HCT116 (cell line): ENCODE data around the gene SLC25A33. TPM values are rescaled to one million over a fixed set of nuclear protein-coding genes. Genes with fewer than 3 reads are reported as not detected.

Experiments
- ATAC-seq: fragments of 200-7000 bp; cut with Tn5 transposase; 2 replicates; pipeline ENCODE4 v1.9.1; 2020; ENCODE audit warnings: mild to moderate bottlenecking, moderate library complexity
- BruUV-seq: library from RNA; stranded (reverse); fragments of 400-500 nt; replicated peaks from 2 replicates; lab custom pipeline; 2021; lab: Mats Ljungman, UMichigan
- CTCF ChIA-PET: fragments of 300-600 bp; sonication (Branson Sonifier 250); formaldehyde crosslinking; loops from one replicate; lab custom pipeline; 2021; ENCODE audit warnings: antibody characterized with exemption; lab: Charles Lee
- POLR2A ChIA-PET: fragments of 300-600, 350-600 bp; sonication (Branson Sonifier 250); formaldehyde crosslinking; loops from one replicate; lab custom pipeline; 2021; ENCODE audit warnings: antibody characterized with exemption; lab: Charles Lee
- RAD21 ChIA-PET, 2 experiments: fragments of 300-600 bp; sonication (Branson Sonifier 250); formaldehyde crosslinking; loops; one replicate each; lab custom pipeline; 2023; ENCODE audit warnings: low total read pairs in 2 of 2; ENCODE audit not compliant: uncharacterized antibody in 2 of 2, unreplicated experiment in 2 of 2, low non-redundant PET in 1 of 2; lab: Charles Lee
- DNase-seq: peaks from one replicate; pipeline ENCODE4 v3.0.0-alpha.2; 2010; ENCODE audit warnings: low read depth, low spot score
- H2AFZ ChIP-seq: fragments of 200-600 bp; shearing (Covaris generic), sonication (generic); 2 replicates; pipeline ENCODE4 v1.6.1; 2017; ENCODE audit warnings: low read depth, mixed run types, mixed read lengths, antibody characterized with exemption, low read length; ENCODE audit not compliant: poor library complexity, severe bottlenecking
- H3K27ac ChIP-seq: 2 replicates; pipeline ENCODE4 v1.5.1; 2012; ENCODE audit warnings: low read depth, low read length
- H3K27me3 ChIP-seq: fragments of 200-600 bp; sonication (generic); 2 replicates; pipeline ENCODE4 v1.6.1; 2016; ENCODE audit warnings: mixed run types, low read length, mixed read lengths; ENCODE audit not compliant: insufficient read depth
- H3K36me3 ChIP-seq, 2 experiments: fragments of 200-500 bp in 1 of 2; fragments of 200-600 bp in 1 of 2; sonication (Bioruptor generic) in 1 of 2; sonication (generic) in 1 of 2; 2 replicates each; pipeline versions ENCODE4 v1.5.1 to v1.6.1; 2014 to 2016; ENCODE audit warnings: low read length in 2 of 2, inconsistent platforms in 1 of 2, mixed read lengths in 1 of 2, mixed run types in 1 of 2; ENCODE audit not compliant: insufficient read depth in 2 of 2, control insufficient read depth in 1 of 2
- H3K4me1 ChIP-seq, 2 experiments: fragments of 200-600 bp in 1 of 2; sonication (generic) in 1 of 2; 2 replicates each; pipeline versions ENCODE4 v1.5.1 to v1.6.1; 2012 to 2017; ENCODE audit warnings: low read length in 2 of 2, inconsistent platforms in 1 of 2, mild to moderate bottlenecking in 1 of 2, mixed read lengths in 1 of 2, mixed run types in 1 of 2, moderate library complexity in 1 of 2; ENCODE audit not compliant: insufficient read depth in 2 of 2, control insufficient read depth in 1 of 2
- H3K4me2 ChIP-seq: fragments of 200-600 bp; sonication (generic); 2 replicates; pipeline ENCODE4 v1.6.1; 2017; ENCODE audit warnings: mixed run types, low read length, mixed read lengths
- H3K4me3 ChIP-seq, 2 experiments: fragments of 200-600 bp in 1 of 2; sonication (generic) in 1 of 2; replicated peaks in 1 of 2; 2 replicates each; pipeline ENCODE4 v1.5.1; 2011 to 2016; ENCODE audit warnings: low read length in 2 of 2, control low read depth in 1 of 2, low read depth in 1 of 2, mild to moderate bottlenecking in 1 of 2, mixed read lengths in 1 of 2, mixed run types in 1 of 2
- H3K79me2 ChIP-seq: fragments of 200-600 bp; sonication (generic); 2 replicates; pipeline ENCODE4 v1.6.1; 2017; ENCODE audit warnings: mild to moderate bottlenecking, mixed run types, low read length, moderate library complexity, mixed read lengths; ENCODE audit not compliant: insufficient read depth
- H3K9ac ChIP-seq: fragments of 200-600 bp; sonication (generic); 2 replicates; pipeline ENCODE4 v1.6.1; 2016; ENCODE audit warnings: low read length, mixed read lengths
- H3K9me2 ChIP-seq: fragments of 200-600 bp; sonication (generic), shearing (Covaris generic); 2 replicates; pipeline ENCODE4 v1.6.1; 2017; ENCODE audit warnings: mixed run types, mild to moderate bottlenecking, moderate library complexity; ENCODE audit not compliant: insufficient read depth
- H3K9me3 ChIP-seq, 2 experiments: fragments of 200-500 bp in 1 of 2; fragments of 200-600 bp in 1 of 2; sonication (Bioruptor generic) in 1 of 2; sonication (generic) in 1 of 2; 2 replicates each; pipeline ENCODE4 v1.6.1; 2014 to 2017; ENCODE audit warnings: low read length in 2 of 2, mixed read lengths in 2 of 2, inconsistent platforms in 1 of 2, low read depth in 1 of 2, mild to moderate bottlenecking in 1 of 2, mixed run types in 1 of 2, moderate library complexity in 1 of 2; ENCODE audit not compliant: control insufficient read depth in 1 of 2, insufficient read depth in 1 of 2
- H4K20me1 ChIP-seq: fragments of 200-600 bp; sonication (generic), shearing (Covaris generic); 2 replicates; pipeline ENCODE4 v1.6.1; 2017; ENCODE audit warnings: mixed run types, mild to moderate bottlenecking, moderate library complexity; ENCODE audit not compliant: insufficient read depth
- ATF3 ChIP-seq: IDR thresholded peaks from 2 replicates; pipeline ENCODE4 v1.6.1; 2012
- CEBPB ChIP-seq: IDR thresholded peaks from 2 replicates; pipeline ENCODE4 v1.6.1; 2012; ENCODE audit warnings: low read depth
- ELF1 ChIP-seq: IDR thresholded peaks from 2 replicates; pipeline ENCODE4 v1.6.1; 2012; ENCODE audit warnings: low read depth, borderline replicate concordance
- EZH2phosphoT487 ChIP-seq: fragments of 200-600 bp; IDR thresholded peaks from 2 replicates; pipeline ENCODE4 v1.6.1; 2018; ENCODE audit warnings: antibody characterized with exemption, borderline replicate concordance
- FOSL1 ChIP-seq: IDR thresholded peaks from 2 replicates; pipeline ENCODE4 v1.6.1; 2012; ENCODE audit warnings: low read depth
- MAX ChIP-seq: IDR thresholded peaks from 2 replicates; pipeline ENCODE4 v1.6.1; 2012
- POLR2A ChIP-seq: IDR thresholded peaks from 2 replicates; pipeline ENCODE4 v1.7.0; 2011; ENCODE audit warnings: borderline replicate concordance; ENCODE audit not compliant: insufficient read depth, insufficient read length; ENCODE audit errors: extremely low read depth
- POLR2AphosphoS5 ChIP-seq: IDR thresholded peaks from 2 replicates; pipeline ENCODE4 v1.6.1; 2011; ENCODE audit warnings: mild to moderate bottlenecking, low read depth, low read length, moderate library complexity
- RAD21 ChIP-seq: IDR thresholded peaks from 2 replicates; pipeline ENCODE4 v1.6.1; 2012; ENCODE audit warnings: low read depth, mild to moderate bottlenecking
- REST ChIP-seq: IDR thresholded peaks from 2 replicates; pipeline ENCODE4 v1.6.1; 2012; ENCODE audit warnings: low read depth
- SRF ChIP-seq: IDR thresholded peaks from 2 replicates; pipeline ENCODE4 v1.6.1; 2012; ENCODE audit warnings: low read depth
- TCF7L2 ChIP-seq: IDR thresholded peaks from 2 replicates; pipeline ENCODE4 v1.7.0; 2011; ENCODE audit warnings: borderline replicate concordance, inconsistent platforms; ENCODE audit not compliant: insufficient read depth, insufficient read length; ENCODE audit errors: extremely low read depth
- ZNF274 ChIP-seq: fragments of 200-500 bp; sonication (Bioruptor generic); IDR thresholded peaks from 2 replicates; pipeline ENCODE4 v1.6.1; 2014; ENCODE audit warnings: mild to moderate bottlenecking, low read depth, low read length, inconsistent platforms
- intact Hi-C: fragments of 100-400 bp; cut with micrococcal nuclease; formaldehyde crosslinking; loops from 2 replicates; pipeline ENCODE4 v1.10.0; 2022
- total RNA-seq: library from RNA; stranded (reverse); gene quantifications from one replicate; pipeline ENCODE4 v1.2.1, GENCODE V29; 2021; ENCODE audit not compliant: unreplicated experiment
- TF ChIP-seq, protein P1 (sequence below), 3 experiments: fragments of 200-600 bp in 1 of 3; sonication (generic) in 1 of 3; IDR thresholded peaks in 2 of 3; conservative IDR thresholded peaks in 1 of 3; 2 replicates each; pipeline ENCODE4 v1.5.1; 2012 to 2017; ENCODE audit warnings: low read depth in 2 of 3, low read length in 2 of 3, antibody characterized with exemption in 1 of 3, borderline replicate concordance in 1 of 3, control low read depth in 1 of 3, mild to moderate bottlenecking in 1 of 3, mixed read lengths in 1 of 3, mixed run types in 1 of 3, moderate library complexity in 1 of 3; ENCODE audit not compliant: insufficient read depth in 1 of 3

SLC25A33 gene
- total RNA-seq, 1 experiment from 2014 or later = 9.8 TPM

GRCh38 chr1:9558271-9558945 is 19.1 kb downstream of the SLC25A33 start (continued):
- TF ChIP-seq REST = no peak

DNA sequence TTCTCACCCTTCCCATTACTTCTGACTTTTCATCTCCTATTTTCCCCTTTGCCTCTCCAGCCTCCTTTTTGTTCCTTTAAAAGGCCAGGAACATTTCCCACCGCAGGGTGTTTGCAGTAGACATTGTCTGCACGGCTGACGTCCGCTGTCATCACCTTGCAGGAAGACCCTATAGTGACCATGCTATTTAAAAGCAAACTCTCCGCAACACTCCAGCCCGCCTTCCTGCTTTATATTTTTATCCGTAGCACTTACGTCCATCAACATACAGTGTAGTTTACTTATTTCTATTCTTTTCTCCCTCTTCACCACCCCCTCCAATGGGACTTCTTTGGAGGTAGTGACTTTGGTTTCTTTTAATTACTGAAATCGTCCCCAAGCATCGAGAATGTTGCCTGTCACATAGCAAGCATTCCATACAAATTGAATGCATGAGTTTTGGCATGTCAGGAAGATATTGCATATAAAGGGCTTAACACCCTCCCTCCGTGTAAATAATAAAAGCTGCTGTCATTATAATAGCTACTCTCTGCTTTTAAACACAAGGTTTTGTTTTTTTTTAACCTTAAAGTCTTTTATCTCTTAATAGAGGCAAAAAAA is 19.8 kb downstream of the SLC25A33 start:
- no peak overlapping the region for H3K4me3 ChIP-seq
- ChIA-PET POLR2A (no interaction called here), CTCF (no interaction called here), RAD21 (no interaction called here)
- no peak overlapping the region for H3K4me2 ChIP-seq
- no peak overlapping the region for H3K9ac ChIP-seq
- H3K9me2 ChIP-seq = no peaks in the 10 kb centered on the region
- H3K9me3 ChIP-seq = no peaks in the 10 kb centered on the region
- H4K20me1 ChIP-seq = peaks cover 12% of the 10 kb centered on the region
- no peaks in the 10 kb centered on the region for H3K27me3 ChIP-seq
- H3K36me3 ChIP-seq = peaks cover 20 to 45% of the 10 kb centered on the region in 2 experiments
- no TSS peak for BruUV-seq
- DNase-seq (no peak), ATAC-seq (no peak)
- no peak for TF ChIP-seq ZNF274
- no peak for TF ChIP-seq CEBPB
- TF ChIP-seq REST = no peak
- no peak for TF ChIP-seq MAX
- TF ChIP-seq RAD21 = no peak
- TF ChIP-seq POLR2A = no peak
- TF ChIP-seq, protein P1, sequence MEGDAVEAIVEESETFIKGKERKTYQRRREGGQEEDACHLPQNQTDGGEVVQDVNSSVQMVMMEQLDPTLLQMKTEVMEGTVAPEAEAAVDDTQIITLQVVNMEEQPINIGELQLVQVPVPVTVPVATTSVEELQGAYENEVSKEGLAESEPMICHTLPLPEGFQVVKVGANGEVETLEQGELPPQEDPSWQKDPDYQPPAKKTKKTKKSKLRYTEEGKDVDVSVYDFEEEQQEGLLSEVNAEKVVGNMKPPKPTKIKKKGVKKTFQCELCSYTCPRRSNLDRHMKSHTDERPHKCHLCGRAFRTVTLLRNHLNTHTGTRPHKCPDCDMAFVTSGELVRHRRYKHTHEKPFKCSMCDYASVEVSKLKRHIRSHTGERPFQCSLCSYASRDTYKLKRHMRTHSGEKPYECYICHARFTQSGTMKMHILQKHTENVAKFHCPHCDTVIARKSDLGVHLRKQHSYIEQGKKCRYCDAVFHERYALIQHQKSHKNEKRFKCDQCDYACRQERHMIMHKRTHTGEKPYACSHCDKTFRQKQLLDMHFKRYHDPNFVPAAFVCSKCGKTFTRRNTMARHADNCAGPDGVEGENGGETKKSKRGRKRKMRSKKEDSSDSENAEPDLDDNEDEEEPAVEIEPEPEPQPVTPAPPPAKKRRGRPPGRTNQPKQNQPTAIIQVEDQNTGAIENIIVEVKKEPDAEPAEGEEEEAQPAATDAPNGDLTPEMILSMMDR (IDR thresholded peaks at IDR 0.05 in 2 of 3, conservative IDR thresholded peaks at IDR 0.05 in 1 of 3; ENCODE audit: borderline replicate concordance in 1 of 3, insufficient read depth in 1 of 3, low read depth in 2 of 3, low read length in 2 of 3) = no peak
- no peak for TF ChIP-seq EZH2phosphoT487
- TF ChIP-seq POLR2AphosphoS5 = no peak
- no peak for TF ChIP-seq FOSL1
- no peak for TF ChIP-seq TCF7L2
- no peak for TF ChIP-seq ATF3
- TF ChIP-seq SRF = no peak
- TF ChIP-seq ELF1 = no peak
- H3K4me1 ChIP-seq = peaks cover 9 to 19% of the 10 kb centered on the region in 2 experiments
- H3K27ac ChIP-seq = no peak overlapping the region
- H3K79me2 ChIP-seq = peaks cover 79% of the 10 kb centered on the region
- H2AFZ ChIP-seq = no peak overlapping the region
- intact Hi-C loops = no loop called here
